Activated gamma-delta T cell treated with anti-CD3 and anti-CD28 coated beads, Interleukin-2, amount 50 U/mL, for 16 hours (primary cell): ENCODE measurements around the gene FKBP6.
A peak's percentile ranks its signal among the peaks of the same experiment; 100 is the strongest.
"Not testable (repeated sequence)": the region's sequence is repeated elsewhere in the genome, so short reads cannot be mapped to it uniquely, and the experiment has no call there.

ENCODE experiments used
- DNase-seq: peaks from one replicate; pipeline ENCODE4 v3.0.0-alpha.2; 2020; ENCODE audit warnings: low read depth

FKBP6 gene, protein sequence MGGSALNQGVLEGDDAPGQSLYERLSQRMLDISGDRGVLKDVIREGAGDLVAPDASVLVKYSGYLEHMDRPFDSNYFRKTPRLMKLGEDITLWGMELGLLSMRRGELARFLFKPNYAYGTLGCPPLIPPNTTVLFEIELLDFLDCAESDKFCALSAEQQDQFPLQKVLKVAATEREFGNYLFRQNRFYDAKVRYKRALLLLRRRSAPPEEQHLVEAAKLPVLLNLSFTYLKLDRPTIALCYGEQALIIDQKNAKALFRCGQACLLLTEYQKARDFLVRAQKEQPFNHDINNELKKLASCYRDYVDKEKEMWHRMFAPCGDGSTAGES

DNA sequence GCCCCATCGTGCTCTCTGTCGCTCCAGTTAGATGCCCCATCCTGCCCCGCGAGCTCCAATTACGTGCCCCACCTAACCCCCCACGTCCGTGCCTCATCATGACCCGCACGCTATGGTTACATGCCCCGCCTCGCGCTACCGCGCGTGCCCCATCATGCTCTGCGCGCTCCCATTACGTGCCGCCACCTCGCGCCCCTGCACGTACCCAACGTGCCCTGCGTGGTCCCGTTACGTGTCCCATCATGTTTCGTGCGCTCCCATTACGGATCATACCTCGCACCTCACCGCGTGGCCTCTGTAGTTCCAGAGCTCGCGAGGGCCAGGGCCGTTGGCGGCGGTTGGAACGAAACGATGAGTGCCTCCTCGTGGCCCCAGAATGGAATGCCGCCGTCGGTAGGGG lies at the start of gene FKBP6, which contains the start of gene TRIM50:
Gene FKBP6 (plus strand): TSS at position 240 of the 400 bp plus-strand sequence. CDS start 268 bp downstream, outside the sequence.
Gene TRIM50 (minus strand): TSS at position 161 of the 400 bp plus-strand sequence. CDS start 3,295 bp downstream, outside the sequence.
- not testable (repeated sequence) for DNase-seq

DNA sequence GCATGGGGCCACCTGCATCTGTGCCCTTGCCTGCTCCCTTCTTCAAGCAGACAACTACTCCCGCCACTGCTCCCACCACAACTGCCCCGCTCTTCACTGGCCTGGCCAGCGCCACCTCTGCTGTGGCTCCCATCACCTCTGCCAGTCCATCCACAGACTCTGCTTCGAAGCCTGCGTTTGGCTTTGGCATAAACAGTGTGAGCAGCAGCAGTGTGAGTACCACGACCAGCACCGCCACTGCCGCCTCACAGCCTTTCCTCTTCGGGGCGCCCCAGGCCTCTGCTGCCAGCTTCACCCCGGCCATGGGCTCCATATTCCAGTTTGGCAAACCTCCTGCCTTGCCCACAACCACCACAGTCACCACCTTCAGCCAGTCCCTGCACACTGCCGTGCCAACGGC lies 30.7 kb upstream of the FKBP6 start:
- not testable (repeated sequence) for DNase-seq

DNA sequence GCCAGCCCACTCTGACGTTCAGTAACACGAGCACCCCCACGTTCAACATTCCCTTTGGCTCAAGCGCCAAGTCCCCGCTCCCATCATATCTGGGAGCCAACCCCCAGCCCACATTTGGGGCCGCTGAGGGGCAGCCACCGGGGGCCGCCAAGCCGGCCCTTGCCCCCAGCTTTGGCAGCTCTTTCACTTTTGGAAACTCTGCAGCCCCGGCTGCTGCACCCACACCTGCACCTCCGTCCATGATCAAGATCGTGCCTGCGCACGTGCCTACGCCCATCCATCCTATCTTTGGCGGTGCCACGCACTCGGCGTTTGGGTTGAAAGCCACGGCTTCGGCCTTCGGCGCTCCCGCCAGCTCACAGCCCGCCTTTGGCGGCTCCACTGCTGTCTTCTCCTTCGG lies 30.3 kb upstream of the FKBP6 start:
- DNase-seq, result not testable (repeated sequence)

DNA sequence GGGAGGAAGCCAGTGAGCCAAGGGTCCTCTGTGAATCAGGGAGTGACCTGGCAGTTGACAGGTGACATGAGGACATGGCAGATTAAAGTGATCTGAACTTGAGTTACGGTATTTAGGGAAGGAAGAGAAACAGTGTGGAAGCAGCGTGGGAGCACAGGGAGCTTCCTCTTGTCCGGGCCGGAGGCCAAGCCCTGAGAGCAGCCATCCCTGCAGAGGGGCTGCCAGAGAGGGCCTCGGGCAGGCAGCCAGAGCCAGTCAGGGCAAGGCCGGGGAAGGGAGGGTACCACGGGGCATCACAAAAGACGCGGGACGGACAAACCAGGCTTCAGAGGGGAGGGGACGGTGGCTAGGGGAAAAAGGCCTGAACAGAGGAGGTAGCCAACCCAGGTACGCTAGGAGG lies 28.1 kb upstream of the FKBP6 start:
- not testable (repeated sequence) for DNase-seq

DNA sequence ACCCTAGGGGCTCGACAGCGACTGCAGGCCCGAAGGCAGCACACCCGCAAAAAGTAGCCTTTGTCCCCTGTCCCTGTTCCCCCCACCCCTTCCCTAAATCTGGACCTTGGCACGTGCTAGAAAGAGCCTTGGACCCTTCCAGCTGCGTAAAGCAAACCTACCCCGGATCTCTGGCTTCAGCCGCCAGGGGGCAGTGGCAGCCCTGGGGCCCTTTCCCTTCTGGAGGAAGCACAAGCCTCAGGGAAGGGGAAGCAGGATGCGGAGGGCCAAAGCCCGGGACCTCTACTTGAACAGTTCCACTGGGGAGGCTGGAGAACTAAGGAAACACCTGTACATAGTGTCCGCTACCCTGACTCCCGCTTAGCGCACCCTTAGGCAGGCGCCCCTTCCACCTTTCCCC lies 26.9 kb upstream of the FKBP6 start:
- not testable (repeated sequence) for DNase-seq

DNA sequence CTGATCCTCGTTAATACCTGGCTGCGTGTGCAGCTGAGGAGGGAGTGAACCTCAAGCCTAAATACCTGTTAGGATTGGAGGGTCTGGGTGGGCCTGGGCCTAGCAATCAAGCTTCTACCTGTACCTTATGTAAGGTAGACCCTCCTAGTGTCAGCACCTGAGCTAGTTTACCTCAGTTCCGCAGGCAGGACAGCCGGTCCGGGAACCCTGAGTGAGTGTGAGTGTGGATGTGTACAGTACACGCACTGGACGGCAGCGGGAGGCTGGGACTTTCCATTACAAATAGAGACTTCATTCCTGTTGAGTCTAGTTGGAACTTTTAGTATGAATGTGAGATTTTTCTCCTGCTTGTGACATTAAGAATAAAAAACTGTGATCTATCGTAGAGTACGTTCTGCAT lies 25.1 kb upstream of the FKBP6 start:
- not testable (repeated sequence) for DNase-seq

DNA sequence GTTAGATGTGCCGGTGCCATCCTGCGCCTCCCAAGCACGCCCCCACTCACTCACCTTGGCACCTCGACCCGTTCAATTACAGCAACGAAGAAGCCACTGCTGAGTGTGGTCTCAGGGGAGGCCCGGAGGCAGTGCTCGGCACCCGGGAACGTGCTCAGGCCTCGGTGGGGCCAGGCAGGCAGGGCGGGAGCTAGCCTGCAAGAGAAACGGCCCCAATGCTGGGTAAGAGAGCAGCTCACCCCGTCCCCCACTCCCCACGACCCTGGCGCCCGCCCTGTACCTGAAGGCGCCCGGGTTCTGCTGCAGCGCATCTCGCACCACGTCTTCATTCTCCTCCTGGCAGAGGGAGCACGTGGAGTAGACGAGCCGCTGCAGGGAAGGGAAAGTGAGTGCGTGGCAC lies 24.4 kb upstream of the FKBP6 start:
- DNase-seq, result no peak

DNA sequence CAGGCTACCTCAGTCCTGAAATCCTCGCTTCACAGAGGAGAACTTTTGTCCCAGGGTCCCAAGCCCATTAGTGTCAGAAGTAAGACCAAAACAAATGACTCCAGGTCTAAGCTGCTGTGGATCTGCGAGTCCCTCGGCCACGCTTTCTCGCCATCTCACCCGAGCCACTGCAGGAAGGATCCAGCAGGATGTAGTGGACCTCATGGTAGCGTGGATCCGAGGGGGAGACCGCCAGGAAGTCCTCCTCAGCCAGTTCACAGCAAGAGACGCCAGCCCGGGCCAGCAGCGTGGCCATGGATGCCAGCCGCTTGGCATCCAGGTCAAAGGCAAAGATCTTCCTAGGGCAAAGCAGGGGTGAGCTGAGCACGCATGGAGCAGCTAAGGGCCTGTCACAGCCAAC lies 23.9 kb upstream of the FKBP6 start:
- no peak for DNase-seq

DNA sequence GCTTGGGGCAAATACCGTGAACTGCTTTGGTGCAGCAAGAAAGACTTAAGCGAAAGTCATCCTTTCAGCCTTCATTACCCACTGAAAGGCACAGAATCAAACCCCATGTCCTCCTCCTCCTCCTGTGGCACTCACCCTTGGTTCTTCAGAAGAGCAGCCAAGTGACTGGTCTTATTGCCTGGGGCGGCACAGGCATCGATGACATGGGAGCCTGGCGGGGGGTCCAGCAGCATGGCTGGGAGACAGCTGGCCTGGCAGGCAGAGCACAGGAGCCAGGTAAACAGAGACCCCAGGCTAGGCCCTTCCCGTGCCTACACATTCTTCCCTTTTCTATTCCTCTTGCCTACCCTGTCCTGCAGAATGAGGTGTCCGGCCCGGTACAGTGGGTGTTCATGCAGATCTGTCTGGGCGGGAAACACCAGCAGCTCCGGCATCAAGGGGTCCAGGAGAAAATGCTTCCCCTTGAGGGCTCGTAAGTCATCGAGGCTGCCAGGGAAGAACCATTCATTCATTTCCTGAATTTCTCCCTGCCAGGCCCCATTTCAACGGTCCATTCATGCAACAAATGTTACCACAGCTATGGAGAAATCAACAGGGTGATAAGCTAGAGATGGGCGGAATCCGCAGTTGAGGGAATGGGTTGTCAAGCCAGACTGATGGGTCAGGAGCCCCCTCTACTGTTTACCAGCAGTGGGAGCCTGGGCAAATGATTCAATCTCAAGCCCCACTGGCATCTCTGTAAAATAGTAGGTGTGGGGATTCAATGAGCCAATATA lies 23.2 kb upstream of the FKBP6 start:
- DNase-seq, result not testable (repeated sequence)

DNA sequence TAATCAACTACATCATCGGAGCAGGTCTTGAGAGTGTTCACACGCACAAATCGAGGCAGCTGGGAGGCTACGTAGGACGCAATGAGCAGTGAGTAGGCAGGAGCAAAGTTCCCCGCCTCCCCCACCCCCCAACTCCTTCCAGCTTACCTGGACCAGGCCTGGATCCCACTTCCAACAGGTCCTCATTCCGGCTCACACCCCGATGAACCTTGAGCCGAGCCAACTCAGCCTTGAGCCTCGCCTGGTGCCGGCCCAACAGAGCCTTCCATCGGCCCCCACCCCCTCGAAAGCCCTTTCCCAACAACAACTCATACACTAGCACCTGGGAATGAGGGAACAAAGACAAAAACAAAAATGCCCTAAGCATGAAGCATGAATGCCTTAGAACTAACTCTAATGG lies 20.5 kb upstream of the FKBP6 start:
- no peak for DNase-seq

DNA sequence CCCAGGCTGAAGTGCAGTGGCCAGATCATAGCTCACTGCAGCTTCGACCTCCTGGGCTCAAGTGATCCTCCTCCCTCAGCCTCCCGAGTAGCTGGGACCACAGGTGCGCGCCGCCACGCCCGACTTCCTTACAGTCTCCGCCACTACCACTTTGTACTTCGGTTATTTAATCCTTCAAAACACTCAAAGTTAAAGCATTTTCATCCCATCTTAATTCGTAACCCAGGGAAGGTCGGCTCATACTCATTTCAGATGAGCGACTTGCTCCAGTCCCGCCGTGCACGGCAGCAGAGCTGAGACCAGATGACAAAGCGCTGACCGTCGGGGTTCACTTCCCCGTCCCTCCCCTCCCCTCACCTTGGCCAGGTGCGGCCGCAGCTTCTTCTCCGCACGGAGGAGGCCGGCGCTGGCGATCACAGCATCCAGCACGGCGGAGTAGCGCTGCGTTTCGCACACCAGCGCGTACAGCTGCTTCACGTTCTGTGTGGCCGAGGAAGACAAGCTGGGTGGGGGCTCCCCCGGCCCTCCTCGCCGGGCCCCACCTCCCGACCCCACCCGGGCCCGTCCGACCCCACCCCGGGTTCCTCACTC lies 19.8 kb upstream of the FKBP6 start:
- DNase-seq, result no peak

DNA sequence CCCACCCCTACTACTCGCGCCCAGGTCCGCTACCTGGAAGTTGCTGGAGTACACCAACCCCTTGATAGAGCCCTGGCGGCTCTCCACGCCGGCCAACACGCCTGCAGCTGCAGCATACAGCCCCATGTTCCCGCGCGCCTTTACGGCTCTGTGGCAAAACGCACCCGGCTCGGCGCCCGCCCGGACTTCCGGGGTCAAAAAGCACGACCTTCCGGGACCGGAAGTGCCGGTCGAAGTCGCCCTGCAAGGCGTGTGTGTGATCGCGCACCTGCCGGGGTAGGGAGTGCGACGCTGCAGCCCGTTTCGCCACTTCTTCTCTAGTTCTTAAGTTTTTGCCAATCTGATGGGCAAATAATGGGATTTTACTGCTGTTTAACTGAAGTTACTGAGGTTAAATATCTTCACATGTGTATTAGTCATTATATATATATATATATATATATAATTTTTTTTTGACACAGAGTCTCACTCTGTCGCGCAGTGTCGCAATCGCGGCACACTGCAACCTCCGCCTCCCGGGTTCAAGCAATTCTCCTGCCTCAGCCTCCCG lies 19.2 kb upstream of the FKBP6 start, which contains the start of gene NSUN5:
Gene NSUN5 (minus strand): TSS at position 162 of the 550 bp plus-strand sequence. CDS start 36 bp downstream, at position 126.
- DNase-seq, result peak; percentile 86

DNA sequence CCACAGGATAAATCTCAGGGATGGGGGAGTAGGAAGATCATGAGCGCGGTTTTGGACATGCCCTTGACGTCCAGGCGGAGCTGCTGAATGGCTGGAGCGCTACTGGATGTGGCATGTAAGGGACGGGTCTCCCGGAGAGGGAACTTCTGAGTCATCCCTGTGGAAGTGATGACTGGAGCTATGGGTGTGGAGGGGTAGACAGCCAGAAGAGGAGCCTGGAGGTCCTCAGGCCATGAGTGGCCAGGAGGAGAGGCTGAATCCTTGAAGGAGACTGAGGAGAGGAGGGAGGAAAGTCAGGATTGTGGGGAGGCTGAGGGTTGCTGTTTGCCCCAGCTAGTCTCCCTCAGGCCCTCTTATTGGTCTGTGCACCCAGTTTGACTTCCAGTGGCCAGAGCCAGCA lies 16.5 kb upstream of the FKBP6 start:
- DNase-seq, result not testable (repeated sequence)

DNA sequence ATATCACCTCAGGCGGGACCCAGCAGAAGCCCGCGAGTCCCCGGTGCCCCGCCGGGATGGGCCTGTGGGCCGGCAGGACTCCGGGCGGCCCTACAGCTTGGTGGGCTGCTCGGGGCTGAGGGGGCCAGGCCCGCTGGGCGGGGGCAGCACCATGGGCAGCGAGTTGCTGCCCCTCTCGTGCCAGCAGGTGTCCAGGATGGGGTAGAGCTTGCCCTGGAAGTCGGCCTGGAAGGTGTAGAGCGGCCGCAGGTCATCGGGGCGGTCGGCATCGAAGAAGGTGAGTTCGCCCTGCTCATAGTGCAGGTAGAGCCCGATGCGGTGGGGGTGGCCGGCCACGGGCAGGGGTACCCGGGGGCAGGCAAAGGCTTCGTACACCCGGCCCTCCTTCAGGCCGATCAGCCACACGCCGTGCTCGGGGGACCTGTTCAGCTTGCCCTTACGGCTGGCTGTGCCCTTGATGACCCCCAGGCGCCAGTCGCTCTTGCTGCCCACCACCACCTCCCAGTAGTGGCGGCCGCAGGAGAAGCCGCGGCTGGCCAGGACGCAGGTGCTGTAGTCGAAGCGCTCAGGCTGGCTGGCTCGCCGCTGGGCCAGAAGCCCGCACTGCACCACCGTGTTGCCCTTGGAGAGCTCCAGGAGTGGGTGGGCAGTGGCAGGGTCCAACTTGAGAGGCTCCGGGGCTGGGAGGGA lies 15.0 kb upstream of the FKBP6 start:
- no peak for DNase-seq

DNA sequence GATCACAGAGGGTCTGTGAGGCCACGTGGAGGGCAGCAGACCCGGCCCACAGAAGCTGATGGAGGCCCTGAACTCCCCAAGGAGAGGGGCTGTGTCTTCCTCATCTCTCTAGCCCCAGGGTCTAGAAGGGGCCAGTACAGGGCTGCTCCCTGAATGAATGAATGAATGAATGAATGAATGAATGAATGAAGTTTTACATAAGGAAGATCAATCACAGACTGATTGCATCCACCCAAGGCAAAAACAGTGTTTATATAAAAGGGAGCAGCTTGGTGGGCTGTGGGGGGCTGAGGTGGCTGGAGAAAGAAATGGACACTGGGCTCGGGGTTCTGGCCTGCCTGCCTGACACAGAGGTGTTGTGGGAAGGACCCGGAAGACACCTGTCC lies 14.4 kb upstream of the FKBP6 start:
- DNase-seq, result no peak

DNA sequence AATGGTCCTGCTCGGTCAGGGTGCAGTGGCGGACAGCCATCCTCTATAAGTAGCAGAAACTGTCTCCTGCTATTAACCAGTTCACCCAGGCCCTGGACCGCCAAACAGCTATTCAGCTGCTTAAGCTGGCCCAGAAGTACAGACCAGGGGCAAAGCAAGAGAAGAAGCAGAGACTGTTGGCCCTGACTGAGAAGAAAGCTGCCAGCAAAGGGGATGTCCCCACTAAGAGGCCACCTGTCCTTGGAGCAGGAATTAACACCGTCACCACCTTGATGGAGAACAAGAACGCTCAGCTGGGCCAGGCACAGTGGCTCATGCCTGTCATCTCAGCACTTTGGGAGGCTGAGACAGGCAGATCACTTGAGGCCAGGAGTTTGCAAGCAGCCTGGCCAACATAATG lies 13.7 kb upstream of the FKBP6 start:
- DNase-seq, result no peak

DNA sequence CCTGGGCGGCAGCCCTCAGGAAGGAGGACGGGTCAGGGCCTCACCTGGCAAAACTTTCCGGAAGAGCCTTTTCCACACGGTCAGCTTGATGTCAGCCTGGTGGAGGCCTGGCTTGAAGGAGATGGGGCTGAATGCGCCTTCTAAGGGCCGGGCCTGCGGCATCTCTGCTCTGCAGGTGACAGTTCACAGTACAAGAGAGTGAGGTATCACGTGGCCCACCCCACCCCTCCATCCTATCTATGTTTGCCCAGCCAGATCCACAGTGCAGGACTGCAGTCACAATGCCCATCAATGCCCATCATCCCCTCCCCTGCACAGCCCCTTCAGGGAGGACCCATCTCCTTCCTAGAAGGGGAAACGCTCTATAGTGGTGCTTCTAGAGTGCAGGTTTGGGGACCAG lies 11.4 kb upstream of the FKBP6 start:
- no peak for DNase-seq

DNA sequence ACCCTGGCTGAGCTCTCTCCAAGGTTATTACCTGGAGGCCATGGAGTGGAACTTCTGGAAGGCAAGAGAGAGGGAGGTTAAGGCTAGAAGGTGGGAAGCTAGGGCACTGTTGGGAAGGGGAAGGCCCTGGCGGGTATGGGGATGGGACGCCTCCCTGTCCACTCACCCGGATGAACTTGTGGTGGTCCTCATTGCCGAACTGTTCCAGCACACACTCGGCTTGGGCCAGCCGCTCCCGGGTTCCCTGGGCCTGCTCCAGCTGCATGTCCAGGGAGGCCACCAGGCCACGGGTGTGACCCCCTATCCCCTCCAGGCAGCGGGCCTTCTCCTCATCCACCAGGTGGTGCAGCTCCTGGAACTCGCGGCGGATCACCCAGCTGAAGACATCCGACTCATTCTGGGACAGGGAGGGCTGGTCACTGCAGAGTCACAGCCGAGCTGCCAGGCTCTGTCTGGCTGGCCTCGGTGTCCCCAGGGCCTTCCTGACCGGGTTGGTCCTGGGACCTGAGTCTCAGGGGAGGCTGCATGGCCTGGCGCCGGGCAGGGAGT lies 9.2 kb upstream of the FKBP6 start:
- not testable (repeated sequence) for DNase-seq

DNA sequence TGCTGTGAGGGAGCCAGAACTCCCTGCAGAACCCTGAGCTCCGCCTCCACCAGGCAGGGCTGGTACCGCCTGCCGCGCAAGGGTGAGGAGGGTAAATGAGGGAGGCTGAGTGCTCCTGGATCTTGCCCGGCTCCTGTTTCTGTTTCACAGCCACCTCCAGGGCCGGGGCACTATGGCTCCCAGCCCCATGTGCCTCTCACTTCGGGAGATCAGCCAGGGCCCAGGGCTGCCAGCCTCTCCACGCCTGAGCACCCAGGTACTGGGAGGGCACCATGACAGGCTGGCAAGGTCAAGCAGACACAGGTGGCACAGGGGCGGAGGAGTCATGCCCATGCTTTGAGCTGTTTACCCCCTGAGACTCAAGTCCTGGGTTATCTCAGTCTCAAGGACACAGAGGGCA lies 8.4 kb upstream of the FKBP6 start:
- DNase-seq, result not testable (repeated sequence)

DNA sequence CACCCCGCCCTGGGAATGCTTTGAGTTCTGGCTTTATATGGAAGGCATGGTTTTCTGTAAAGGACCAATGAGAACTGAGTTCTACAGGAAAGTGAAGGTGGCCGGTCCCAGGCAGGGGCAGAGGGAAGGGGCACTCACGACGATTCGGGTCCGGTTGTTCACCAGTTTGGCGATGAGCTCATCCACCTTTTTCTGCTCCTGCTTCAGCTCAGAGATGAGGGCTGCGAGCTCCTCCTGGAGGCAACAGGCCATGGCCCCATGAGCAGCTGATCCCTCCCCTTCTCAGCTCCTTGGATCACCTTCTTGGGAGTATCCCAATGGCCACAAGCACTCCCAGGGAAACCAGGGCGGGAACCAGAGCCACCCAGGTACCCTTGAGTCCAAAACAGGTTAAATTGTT lies 8.0 kb upstream of the FKBP6 start:
- DNase-seq, result not testable (repeated sequence)

DNA sequence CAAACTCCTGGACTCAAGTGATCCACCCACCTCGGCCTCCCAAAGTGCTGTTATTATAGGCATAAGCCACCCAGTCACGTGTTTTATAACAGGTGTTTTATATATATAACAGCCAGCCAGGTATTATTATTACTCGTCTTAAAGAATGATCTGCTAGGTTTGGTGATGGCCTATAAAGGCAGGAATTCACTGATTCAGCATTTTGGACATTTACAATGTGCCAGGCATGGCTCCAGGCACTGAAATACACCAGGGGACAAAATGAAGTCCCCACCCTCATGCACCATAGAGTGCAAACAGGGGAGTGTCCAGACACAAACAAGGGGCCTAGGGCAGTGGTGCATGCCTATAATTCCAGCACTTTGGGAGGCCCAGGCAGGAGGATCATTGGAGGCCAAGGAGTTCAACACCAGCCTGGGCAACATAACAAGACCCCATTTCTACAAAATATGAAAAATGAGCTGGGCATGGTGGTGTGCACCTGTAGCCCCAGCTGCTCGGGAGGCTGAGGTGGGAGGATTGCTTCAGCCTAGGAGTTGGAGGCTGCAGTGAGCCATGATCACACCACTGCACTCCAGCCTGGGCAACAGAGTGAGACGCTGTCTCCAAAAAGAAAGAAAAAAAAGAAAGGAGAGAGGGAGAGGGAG lies 4.4 kb upstream of the FKBP6 start:
- not testable (repeated sequence) for DNase-seq
